GM12864 (cell line): ENCODE measurements around the gene KLHL40.

Experiments used
- DNase-seq: peaks from one replicate; pipeline ENCODE4 v3.0.0-alpha.2; 2011; ENCODE audit warnings: low read depth
- H3K4me3 ChIP-seq: 2 replicates; pipeline ENCODE4 v1.5.1; 2011; ENCODE audit warnings: mild to moderate bottlenecking, low read depth, low read length, control low read depth
- TF ChIP-seq, protein P1 (sequence below): IDR thresholded peaks from 2 replicates; pipeline ENCODE4 v1.5.1; 2011; ENCODE audit warnings: low read depth, mild to moderate bottlenecking, moderate library complexity, low read length, control low read depth, inconsistent platforms; ENCODE audit errors: missing control alignments

The KLHL40 gene

DNA sequence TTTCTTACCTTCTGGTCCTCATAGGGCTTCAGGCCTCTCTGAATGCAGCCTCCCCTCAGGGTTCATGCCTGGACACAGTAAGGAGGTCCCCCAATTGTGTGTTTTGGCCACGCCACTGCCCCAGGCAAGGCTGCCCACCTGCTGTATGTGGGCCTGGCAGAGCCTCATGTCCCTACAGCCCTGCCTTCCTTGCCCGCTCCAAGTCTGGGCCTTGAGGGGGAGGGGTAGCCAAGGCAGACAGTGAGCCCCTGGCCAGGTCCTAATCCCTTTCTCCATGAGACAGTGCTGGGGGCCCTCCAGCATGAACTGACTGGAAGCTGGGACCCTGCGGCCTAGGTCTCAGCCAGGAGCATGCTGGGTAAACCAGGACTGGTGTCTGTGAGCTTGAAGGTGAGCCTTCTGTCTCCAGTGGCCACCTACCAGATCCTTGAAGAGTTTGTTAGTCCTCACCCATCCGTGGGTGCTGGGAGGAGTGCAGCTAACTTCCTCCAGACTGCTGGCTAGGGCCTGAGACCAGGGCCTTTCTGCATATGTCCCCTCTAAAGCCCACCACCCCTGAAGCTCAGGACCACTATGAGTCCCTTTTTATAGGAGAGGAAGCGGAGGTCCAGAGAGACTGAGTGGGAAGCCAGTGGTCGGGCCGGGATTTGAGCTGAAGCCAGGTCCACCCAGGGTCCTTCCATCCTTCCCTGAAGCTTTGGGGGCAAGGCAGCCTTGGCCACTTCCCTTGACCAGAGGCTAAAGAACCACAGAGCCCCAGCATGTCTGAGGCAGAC lies 23.1 kb upstream of the KLHL40 start:
- no peak for DNase-seq
- no peak overlapping the region for H3K4me3 ChIP-seq
- TF ChIP-seq, protein P1, sequence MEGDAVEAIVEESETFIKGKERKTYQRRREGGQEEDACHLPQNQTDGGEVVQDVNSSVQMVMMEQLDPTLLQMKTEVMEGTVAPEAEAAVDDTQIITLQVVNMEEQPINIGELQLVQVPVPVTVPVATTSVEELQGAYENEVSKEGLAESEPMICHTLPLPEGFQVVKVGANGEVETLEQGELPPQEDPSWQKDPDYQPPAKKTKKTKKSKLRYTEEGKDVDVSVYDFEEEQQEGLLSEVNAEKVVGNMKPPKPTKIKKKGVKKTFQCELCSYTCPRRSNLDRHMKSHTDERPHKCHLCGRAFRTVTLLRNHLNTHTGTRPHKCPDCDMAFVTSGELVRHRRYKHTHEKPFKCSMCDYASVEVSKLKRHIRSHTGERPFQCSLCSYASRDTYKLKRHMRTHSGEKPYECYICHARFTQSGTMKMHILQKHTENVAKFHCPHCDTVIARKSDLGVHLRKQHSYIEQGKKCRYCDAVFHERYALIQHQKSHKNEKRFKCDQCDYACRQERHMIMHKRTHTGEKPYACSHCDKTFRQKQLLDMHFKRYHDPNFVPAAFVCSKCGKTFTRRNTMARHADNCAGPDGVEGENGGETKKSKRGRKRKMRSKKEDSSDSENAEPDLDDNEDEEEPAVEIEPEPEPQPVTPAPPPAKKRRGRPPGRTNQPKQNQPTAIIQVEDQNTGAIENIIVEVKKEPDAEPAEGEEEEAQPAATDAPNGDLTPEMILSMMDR, result no peak

DNA sequence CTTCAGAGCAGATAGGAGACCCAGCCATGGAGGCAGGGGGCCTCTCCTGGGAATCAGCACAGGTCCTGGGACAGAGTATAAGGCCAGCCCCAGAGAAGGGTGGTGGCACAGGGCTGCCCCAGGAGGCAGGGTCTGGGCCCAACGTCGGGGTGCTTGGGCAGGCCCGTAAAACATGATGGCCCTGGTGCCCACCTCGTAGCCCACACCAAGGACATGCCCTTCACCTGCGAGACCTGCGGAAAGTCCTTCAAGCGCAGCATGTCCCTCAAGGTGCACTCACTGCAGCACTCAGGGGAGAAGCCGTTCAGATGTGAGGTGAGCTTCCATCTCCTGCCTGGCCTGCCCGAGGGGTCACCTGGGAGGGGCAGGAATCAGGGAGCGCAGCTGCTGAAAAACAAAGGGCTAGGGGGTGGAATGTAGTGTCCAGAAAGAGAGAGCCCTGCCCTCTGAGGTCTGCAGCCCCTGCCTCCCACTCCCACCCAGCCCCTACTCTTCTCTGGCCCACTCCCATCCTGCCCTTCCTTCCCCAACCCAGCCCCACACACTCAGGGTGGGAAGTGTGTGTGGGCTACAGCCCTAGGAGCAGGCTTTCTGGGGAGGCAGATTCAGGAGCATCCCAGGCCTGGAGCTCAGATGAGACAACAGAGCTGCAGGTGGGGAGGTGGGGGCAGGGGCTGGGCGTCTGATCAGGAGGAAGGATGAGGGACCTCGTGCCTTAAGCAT lies 22.4 kb upstream of the KLHL40 start:
- no peak for DNase-seq
- TF ChIP-seq, protein P1, result no peak
- no peak overlapping the region for H3K4me3 ChIP-seq

DNA sequence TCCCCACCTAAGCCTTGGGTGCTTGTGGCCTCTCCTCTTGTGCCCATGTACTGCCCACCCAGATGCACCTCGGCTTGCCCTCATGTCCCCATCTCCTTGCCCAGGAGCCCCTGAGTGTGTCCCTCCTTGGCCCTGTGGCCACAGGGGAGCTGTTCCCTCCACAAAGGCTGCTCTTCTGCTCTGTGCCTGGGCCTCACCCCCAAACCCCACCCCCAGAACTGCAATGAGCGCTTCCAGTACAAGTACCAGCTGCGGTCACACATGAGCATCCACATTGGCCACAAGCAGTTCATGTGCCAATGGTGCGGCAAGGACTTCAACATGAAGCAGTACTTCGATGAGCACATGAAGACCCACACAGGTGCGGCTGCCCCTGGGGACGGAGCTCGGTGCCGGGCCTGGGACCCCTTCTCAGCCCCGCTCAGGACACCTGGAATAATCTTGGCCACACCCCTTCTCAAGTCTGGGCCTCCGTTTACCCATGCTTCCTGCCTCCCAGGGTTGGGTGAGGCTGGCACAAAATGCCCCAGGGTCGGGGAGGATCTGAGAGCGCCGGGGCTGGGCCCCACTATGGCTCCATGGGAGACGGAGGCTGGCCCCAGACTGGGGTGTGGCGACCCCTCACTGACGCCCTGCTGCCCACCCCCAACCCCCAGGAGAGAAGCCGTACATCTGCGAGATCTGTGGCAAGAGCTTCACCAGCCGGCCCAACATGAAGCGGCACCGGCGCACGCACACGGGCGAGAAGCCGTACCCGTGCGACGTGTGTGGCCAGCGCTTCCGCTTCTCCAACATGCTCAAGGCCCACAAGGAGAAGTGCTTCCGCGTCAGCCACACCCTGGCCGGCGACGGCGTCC lies 21.5 kb upstream of the KLHL40 start:
- DNase-seq, result no peak
- H3K4me3 ChIP-seq, result no peak overlapping the region
- TF ChIP-seq, protein P1, result no peak

DNA sequence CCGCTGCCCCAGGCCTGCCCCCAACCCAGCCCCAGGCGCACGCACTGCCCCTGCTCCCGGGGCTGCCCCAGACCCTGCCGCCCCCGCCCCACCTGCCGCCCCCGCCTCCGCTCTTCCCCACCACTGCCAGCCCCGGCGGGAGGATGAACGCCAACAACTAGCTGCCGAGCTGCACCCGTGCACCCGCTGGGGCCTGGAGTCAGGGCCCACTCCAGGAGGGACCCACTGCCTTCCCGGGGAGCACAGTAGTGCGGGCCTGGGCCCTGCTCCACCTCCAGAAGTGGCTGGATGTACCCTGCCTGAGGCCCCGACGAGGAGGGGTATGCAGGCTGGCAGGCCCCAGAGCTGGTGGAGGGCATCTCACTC lies 20.9 kb upstream of the KLHL40 start:
- H3K4me3 ChIP-seq, result no peak overlapping the region
- DNase-seq, result no peak
- TF ChIP-seq, protein P1, result no peak

DNA sequence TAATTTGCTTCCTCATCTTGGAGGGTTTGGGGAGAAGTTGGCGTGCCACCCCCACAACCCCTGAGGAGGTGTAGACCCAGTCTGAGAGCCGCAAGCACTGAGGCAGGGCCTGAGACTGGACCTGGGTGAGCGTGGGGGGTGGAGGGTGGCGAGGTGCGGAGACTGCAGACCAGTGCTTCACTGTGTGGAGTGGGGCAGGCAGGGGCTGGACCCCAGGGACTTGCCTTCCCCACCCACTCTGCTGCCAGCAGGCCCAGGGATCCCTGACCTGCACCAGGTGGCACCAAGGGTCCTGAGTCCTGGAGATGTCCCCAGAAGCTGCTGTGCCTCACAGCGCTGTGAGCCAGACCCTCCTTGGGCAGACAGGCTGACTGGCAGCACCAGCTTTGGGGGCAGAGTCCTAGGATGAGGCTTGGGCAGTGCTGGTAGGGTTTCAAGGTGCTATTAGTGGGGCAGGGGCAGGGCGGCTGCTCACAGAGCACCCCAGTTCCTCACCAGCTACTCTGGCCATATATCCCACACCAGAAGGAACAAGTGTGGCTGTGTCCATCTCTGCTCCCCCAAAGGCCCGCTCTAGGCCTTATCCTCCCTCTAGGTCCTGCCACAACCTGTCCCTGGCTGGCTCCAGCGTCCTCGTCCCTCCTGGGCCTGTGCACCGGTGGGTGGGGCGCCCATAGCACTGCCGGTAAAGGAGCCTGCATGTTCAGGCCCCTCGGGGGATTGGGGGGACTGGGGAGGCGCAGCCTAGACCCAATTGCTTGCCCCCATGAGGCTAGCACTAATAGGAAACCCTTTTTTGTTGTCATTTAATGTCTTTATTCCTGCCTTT lies 20.1 kb upstream of the KLHL40 start:
- TF ChIP-seq, protein P1, result no peak
- no peak overlapping the region for H3K4me3 ChIP-seq
- DNase-seq, result no peak

DNA sequence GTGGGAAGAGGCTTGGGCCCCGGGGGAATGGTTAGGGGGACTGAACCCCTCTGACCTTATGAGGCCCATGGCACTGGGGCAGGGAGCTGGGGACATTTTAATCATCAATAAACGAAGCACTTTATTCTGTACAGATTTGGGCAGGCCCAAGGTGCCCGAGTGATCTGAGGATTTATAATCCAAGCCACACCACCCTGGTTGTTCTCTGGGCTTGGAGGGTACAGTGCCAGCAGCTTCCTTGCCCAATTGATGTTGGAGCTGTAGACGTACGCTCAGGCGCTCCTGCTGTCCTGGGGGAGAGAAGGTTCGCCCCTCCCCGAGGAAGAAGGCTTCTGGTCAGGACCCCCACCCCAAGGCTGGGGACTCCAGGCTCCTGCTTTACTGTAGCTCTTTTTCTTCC lies 19.3 kb upstream of the KLHL40 start:
- no peak overlapping the region for H3K4me3 ChIP-seq
- TF ChIP-seq, protein P1, result no peak
- DNase-seq, result no peak
